GM12872 (cell line): ENCODE data around the gene KLRK1.

Experiments used
- TF ChIP-seq, protein P1 (sequence below): IDR thresholded peaks from 3 replicates; pipeline ENCODE4 v1.5.1; 2011; ENCODE audit warnings: low read depth, mild to moderate bottlenecking, low read length, moderate library complexity; ENCODE audit not compliant: insufficient read depth

Gene KLRK1

DNA sequence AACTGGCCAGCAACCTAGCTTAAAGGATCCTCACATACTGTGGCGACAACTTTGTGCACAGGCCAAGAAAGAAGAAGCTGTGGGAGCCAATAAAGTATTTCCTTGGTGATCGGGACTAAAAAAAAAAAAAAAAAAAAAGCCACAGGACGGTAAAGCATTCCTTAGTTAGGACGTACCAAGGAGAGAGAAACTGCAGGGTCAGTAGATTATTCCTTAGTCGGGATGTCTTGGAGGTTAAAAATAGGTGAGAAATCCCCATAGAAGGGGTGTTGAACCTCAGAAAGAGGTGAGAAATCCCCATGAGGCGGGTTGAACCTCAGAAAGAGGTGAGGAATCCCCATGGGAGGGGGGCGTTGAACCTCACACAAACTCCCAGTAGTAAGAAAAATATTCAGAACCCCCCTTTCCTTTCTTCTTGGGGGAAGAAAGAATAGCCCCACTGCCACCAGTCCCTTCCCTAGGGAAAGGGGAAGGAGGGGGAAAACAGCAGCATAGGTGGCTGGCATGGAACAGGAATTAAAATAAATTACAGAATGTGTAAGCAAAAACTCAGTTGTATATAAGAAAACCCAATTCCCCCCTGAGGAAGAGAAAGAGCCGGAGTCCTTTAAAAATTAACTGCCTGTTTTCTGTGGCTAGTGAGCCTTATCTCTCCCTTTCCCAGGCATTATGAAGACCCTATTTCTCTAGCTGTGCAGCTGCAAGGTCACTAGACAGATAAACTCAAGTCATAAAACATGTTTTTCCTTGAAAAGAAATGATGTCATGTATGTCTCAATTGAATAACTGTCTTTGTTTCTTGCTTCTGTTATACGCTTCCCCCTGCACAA lies 26.8 kb downstream of the KLRK1 start:
- TF ChIP-seq, protein P1, sequence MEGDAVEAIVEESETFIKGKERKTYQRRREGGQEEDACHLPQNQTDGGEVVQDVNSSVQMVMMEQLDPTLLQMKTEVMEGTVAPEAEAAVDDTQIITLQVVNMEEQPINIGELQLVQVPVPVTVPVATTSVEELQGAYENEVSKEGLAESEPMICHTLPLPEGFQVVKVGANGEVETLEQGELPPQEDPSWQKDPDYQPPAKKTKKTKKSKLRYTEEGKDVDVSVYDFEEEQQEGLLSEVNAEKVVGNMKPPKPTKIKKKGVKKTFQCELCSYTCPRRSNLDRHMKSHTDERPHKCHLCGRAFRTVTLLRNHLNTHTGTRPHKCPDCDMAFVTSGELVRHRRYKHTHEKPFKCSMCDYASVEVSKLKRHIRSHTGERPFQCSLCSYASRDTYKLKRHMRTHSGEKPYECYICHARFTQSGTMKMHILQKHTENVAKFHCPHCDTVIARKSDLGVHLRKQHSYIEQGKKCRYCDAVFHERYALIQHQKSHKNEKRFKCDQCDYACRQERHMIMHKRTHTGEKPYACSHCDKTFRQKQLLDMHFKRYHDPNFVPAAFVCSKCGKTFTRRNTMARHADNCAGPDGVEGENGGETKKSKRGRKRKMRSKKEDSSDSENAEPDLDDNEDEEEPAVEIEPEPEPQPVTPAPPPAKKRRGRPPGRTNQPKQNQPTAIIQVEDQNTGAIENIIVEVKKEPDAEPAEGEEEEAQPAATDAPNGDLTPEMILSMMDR = no peak

DNA sequence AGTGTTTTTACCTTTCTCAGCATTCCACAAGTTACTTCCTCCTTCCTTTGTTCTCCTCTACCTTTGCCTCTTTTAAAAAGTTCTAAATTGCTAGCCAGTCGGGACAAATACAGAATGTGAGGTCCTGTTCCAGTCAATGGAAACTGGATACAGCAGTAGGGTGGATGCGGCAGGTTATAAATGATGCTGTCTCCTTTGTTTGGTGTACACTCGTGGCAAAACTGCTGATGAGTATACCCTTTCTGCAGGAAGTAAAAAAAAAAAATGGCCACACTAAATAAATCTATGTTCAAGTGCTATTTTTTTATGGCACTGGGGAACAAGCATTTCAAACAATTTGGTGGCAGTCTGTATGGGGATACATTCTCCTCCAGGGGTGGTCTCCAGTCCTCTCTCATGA lies 27.5 kb downstream of the KLRK1 start:
- TF ChIP-seq, protein P1 = no peak

DNA sequence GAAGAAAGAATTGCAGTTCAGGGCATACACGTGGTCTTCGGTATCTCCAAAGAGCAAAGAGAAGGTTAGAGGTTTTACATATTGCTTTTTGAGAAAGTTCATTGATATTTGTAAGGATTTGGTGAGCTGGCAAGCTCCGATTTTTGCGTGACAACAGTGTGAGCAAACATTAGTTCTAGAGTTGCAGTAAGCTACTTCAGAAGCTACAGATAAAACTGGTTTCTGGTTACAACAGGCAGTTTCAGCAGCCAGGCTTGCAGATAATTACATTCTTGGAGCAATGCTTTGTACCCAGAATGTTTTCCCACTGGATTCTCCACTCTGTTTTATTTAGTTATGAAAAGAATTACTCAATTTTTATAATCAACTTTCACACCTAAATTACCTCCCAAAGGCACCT lies 28.2 kb downstream of the KLRK1 start:
- TF ChIP-seq, protein P1 = no peak

DNA sequence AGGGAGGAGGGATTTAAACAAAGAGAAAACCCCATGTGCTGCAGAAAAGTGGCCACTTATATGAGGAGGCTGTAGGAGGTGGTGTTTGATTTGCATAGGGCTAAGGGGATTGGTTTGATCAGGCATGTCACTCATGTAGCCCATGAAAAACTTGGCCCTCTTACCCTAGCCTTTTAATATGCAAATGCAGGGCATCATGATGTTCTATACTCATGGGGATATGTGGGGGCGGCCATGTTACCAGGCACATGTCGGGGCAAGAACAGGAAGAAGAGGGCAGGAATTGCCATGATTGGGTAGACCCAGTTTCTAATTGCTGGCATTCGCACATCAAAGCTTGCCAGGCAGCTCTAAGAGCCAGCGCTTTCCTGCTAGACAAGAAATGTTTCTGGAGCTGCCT lies 28.8 kb downstream of the KLRK1 start:
- TF ChIP-seq, protein P1 = no peak

DNA sequence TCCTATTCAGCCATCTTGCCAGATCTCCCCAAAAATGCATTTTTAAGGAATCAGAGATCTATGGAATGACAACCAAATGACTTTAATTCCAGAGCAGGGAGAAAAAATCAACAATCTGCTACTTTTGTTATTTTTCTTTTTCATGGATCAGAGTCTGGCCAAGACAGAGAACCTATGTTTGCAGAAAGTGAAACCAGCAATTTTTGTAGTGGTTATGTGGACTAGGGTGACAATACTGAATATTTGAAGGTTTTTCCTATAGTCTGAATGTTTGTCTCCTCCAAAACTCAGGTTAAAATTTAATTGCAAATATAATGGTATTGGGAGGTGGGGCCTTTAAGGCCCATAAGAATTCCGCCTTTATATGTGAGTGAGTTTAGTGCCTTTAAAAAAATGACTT lies 30.9 kb downstream of the KLRK1 start:
- TF ChIP-seq, protein P1 = no peak

DNA sequence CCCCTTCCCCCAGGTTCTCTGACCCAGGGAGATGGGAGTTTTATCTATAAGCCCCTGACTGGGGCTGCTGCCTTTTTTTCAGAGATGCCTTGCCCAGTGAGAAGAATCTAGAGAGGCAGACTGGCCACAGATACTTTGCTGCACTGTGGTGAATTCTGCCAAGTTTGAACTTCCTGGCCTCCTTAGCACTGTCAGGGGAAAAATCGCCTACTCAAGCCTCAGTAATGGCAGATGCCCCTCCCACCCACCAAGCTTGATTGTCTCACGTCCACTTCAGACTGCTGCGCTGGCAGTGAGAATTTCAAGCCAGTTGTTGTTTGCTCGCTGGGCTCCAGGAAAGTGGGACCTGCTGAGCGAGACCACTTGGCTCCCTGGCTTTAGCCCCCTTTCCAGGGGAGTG lies 31.7 kb downstream of the KLRK1 start:
- TF ChIP-seq, protein P1 = no peak

DNA sequence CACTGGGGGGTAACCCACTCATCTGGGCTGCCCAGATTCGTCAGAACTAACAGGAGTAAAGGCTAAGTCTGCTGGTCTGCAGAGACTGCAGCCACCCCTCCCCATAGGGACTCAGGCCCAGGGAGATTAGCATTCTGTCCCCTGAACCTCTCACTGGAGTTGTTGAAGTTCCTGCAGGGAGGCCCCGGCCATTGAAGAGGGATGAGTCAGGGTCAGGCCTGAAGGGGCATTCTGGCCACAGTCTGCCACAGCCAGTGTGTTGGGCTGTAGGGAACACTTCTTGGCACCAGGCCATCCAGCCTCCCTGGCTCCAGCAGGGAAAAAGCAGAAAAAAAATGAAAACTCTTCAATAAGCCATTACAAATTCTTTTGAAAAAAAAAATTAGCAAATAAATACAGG lies 35.3 kb downstream of the KLRK1 start:
- TF ChIP-seq, protein P1 = no peak
